LNCAP (cell line): ENCODE measurements around the gene HOXA3.

Source experiments
- CTCF ChIP-seq: fragments of 450-650 bp; IDR thresholded peaks from 2 replicates; pipeline ENCODE4 v1.5.1; 2017; ENCODE audit warnings: mild to moderate bottlenecking

Gene HOXA3

GRCh38 chr7:27176962-27177794, 24.8 kb upstream of the HOXA3 start:
- no peak for TF ChIP-seq CTCF

- TF ChIP-seq CTCF: no peak
These were observed 24.1 kb upstream of the HOXA3 start for GRCh38 chr7:27176524-27176845.

GRCh38 chr7:27175626-27176523, 23.5 kb upstream of the HOXA3 start:
- no peak for TF ChIP-seq CTCF

- no peak for TF ChIP-seq CTCF
These were observed 22.7 kb upstream of the HOXA3 start for GRCh38 chr7:27174874-27175625.

- no peak for TF ChIP-seq CTCF
These were observed 21.8 kb upstream of the HOXA3 start, which contains the start of gene HOXA10 for GRCh38 chr7:27173956-27174873. Gene HOXA10 (minus strand): TSS chr7:27174320. CDS start chr7:27174306, 14 bp downstream.

- TF ChIP-seq CTCF: no peak
These were observed 21.1 kb upstream of the HOXA3 start for GRCh38 chr7:27173511-27173955.
